ENCODE results near the gene CD177.

CD177 gene

GRCh38 chr19:43308244-43308815 is 45.2 kb upstream of the CD177 start:
- Histone ChIP-seq H3K79me2 (ENCODE audit: insufficient read depth, low read length) (no peaks in the 10 kb centered on the region), H3F3A (ENCODE audit: insufficient read depth, low read length) (no peaks in the 10 kb centered on the region), H3K4me3 (ENCODE audit: low read depth, low read length, poor library complexity, severe bottlenecking) (no peak overlapping the region), H3K9me3 (ENCODE audit: low read length) (no peaks in the 10 kb centered on the region), H3K4me1 (ENCODE audit: insufficient read depth, low read length, severe bottlenecking) (no peaks in the 10 kb centered on the region), H3K4me2 (ENCODE audit: low read length) (no peak overlapping the region), H3K27ac (ENCODE audit: low read depth, low read length, poor library complexity, severe bottlenecking) (no peak overlapping the region), H2AFZ (ENCODE audit: low read length) (no peak overlapping the region), H3K9ac (ENCODE audit: low read length) (no peak overlapping the region), H3K36me3 (ENCODE audit: insufficient read depth, low read length) (no peaks in the 10 kb centered on the region), H3K9me2 (ENCODE audit: low read depth, low read length) (no peaks in the 10 kb centered on the region), H4K20me1 (ENCODE audit: insufficient read depth, low read length) (no peaks in the 10 kb centered on the region), H3K27me3 (ENCODE audit: insufficient read depth, low read length) (no peaks in the 10 kb centered on the region)
- TF ChIP-seq EZH2 (IDR thresholded peaks at IDR 0.05; ENCODE audit: borderline replicate concordance, low read length) (no peak), CTCF (IDR thresholded peaks at IDR 0.05; ENCODE audit: low read length) (no peak)

- Histone ChIP-seq H3K4me2 (ENCODE audit: low read length) (no peak overlapping the region), H3K4me3 (ENCODE audit: low read depth, low read length, poor library complexity, severe bottlenecking) (no peak overlapping the region), H3K36me3 (ENCODE audit: insufficient read depth, low read length) (no peaks in the 10 kb centered on the region; the same call in 1 of the 2 replicates), H3K9ac (ENCODE audit: low read length) (no peak overlapping the region), H3K9me3 (ENCODE audit: low read length) (no peaks in the 10 kb centered on the region), H3K9me2 (ENCODE audit: low read depth, low read length) (no peaks in the 10 kb centered on the region), H4K20me1 (ENCODE audit: insufficient read depth, low read length) (no peaks in the 10 kb centered on the region), H2AFZ (ENCODE audit: low read length) (no peak overlapping the region), H3K27ac (ENCODE audit: low read depth, low read length, poor library complexity, severe bottlenecking) (no peak overlapping the region), H3K79me2 (ENCODE audit: insufficient read depth, low read length) (no peaks in the 10 kb centered on the region), H3K4me1 (ENCODE audit: insufficient read depth, low read length, severe bottlenecking) (no peaks in the 10 kb centered on the region), H3K27me3 (ENCODE audit: insufficient read depth, low read length) (no peaks in the 10 kb centered on the region; the same call in 1 of the 2 replicates), H3F3A (ENCODE audit: insufficient read depth, low read length) (no peaks in the 10 kb centered on the region)
- TF ChIP-seq CTCF (IDR thresholded peaks at IDR 0.05; ENCODE audit: low read length) (no peak), EZH2 (IDR thresholded peaks at IDR 0.05; ENCODE audit: borderline replicate concordance, low read length) (no peak)
Observed at GRCh38 chr19:43309466-43309865, 44.0 kb upstream of the CD177 start.

GRCh38 chr19:43310221-43310620 is 43.3 kb upstream of the CD177 start:
- Histone ChIP-seq H3K79me2 (ENCODE audit: insufficient read depth, low read length) (no peaks in the 10 kb centered on the region), H2AFZ (ENCODE audit: low read length) (no peak overlapping the region), H3K4me3 (ENCODE audit: low read depth, low read length, poor library complexity, severe bottlenecking) (no peak overlapping the region), H3K36me3 (ENCODE audit: insufficient read depth, low read length) (no peaks in the 10 kb centered on the region; the same call in 1 of the 2 replicates), H3K4me2 (ENCODE audit: low read length) (no peak overlapping the region), H3K9me2 (ENCODE audit: low read depth, low read length) (no peaks in the 10 kb centered on the region), H3K27me3 (ENCODE audit: insufficient read depth, low read length) (no peaks in the 10 kb centered on the region; the same call in 1 of the 2 replicates), H3K9ac (ENCODE audit: low read length) (no peak overlapping the region), H3K4me1 (ENCODE audit: insufficient read depth, low read length, severe bottlenecking) (no peaks in the 10 kb centered on the region), H3K27ac (ENCODE audit: low read depth, low read length, poor library complexity, severe bottlenecking) (no peak overlapping the region), H3F3A (ENCODE audit: insufficient read depth, low read length) (no peaks in the 10 kb centered on the region), H3K9me3 (ENCODE audit: low read length) (no peaks in the 10 kb centered on the region), H4K20me1 (ENCODE audit: insufficient read depth, low read length) (no peaks in the 10 kb centered on the region)
- no peak for TF ChIP-seq EZH2 (IDR thresholded peaks at IDR 0.05; ENCODE audit: borderline replicate concordance, low read length)
- no peak for TF ChIP-seq CTCF (IDR thresholded peaks at IDR 0.05; ENCODE audit: low read length)

Measured in OCI-LY1 (cell line).